Thyroid gland (tissue), 4 donors: ENCODE results near the gene TOP2B.

Experiments used
- CTCF ChIP-seq, 6 experiments: fragments of 200-600 bp in 3 of 6; fragments of 450-650 bp in 3 of 6; sonication (generic) in 3 of 6; IDR thresholded peaks; one replicate each; pipeline ENCODE4 v1.5.1; 2016 to 2019; ENCODE audit warnings: antibody characterized with exemption in 6 of 6, mild to moderate bottlenecking in 2 of 6, inconsistent platforms in 1 of 6, moderate library complexity in 1 of 6
- POLR2A ChIP-seq, 2 donors: fragments of 450-650 bp; IDR thresholded peaks; one replicate each; pipeline ENCODE4 v1.6.1; 2017; ENCODE audit warnings: antibody characterized with exemption in 2 of 2, mild to moderate bottlenecking in 2 of 2, moderate library complexity in 1 of 2

- TF ChIP-seq CTCF (IDR thresholded peaks at IDR 0.05) = no peak
- TF ChIP-seq POLR2A (IDR thresholded peaks at IDR 0.05) = no peak
Observed at GRCh38 chr3:25587975-25588374, 76.7 kb downstream of the TOP2B start.
